Stimulated activated CD8-positive, alpha-beta memory T cell treated with anti-CD3 and anti-CD28 coated beads, Interleukin-12 subunit alpha, Interleukin-12 subunit beta, amount 100 ng/mL, for 1 hour (primary cell): Measurements from ENCODE around the gene DNAJC16.

Experiments
- DNase-seq: peaks from one replicate; pipeline ENCODE4 v3.0.0-alpha.2; 2020; ENCODE audit warnings: low read depth

Gene DNAJC16

GRCh38 chr1:15540186-15540585 lies 13.5 kb downstream of the DNAJC16 start:
- no peak for DNase-seq

GRCh38 chr1:15541231-15541792 lies 14.7 kb downstream of the DNAJC16 start:
- no peak for DNase-seq

- no peak for DNase-seq
These were observed 16.0 kb downstream of the DNAJC16 start for GRCh38 chr1:15542388-15543250.

GRCh38 chr1:15543251-15543588 lies 16.6 kb downstream of the DNAJC16 start:
- no peak for DNase-seq

GRCh38 chr1:15543589-15544568 lies 17.2 kb downstream of the DNAJC16 start:
- no peak for DNase-seq

GRCh38 chr1:15546641-15547040 lies 20.0 kb downstream of the DNAJC16 start:
- no peak for DNase-seq

- no peak for DNase-seq
These were observed 23.9 kb downstream of the DNAJC16 start for GRCh38 chr1:15550573-15550972.

GRCh38 chr1:15557008-15557407 lies 30.4 kb downstream of the DNAJC16 start:
- no peak for DNase-seq

GRCh38 chr1:15557594-15557993 lies 30.9 kb downstream of the DNAJC16 start:
- no peak for DNase-seq

- DNase-seq: no peak
These were observed 31.9 kb downstream of the DNAJC16 start for GRCh38 chr1:15558516-15558915.

- DNase-seq: no peak
These were observed 32.7 kb downstream of the DNAJC16 start for GRCh38 chr1:15559189-15559810.

- no peak for DNase-seq
These were observed 41.9 kb downstream of the DNAJC16 start for GRCh38 chr1:15568387-15569073.

GRCh38 chr1:15570861-15571260 lies 44.2 kb downstream of the DNAJC16 start:
- no peak for DNase-seq

- no peak for DNase-seq
These were observed 44.6 kb downstream of the DNAJC16 start for GRCh38 chr1:15571266-15571665.

- no peak for DNase-seq
These were observed 46.8 kb downstream of the DNAJC16 start for GRCh38 chr1:15573477-15573876.

GRCh38 chr1:15574741-15575140 lies 48.1 kb downstream of the DNAJC16 start:
- no peak for DNase-seq

GRCh38 chr1:15575549-15576150 lies 49.0 kb downstream of the DNAJC16 start:
- DNase-seq: no peak

GRCh38 chr1:15577691-15578090 lies 51.0 kb downstream of the DNAJC16 start:
- DNase-seq: no peak

GRCh38 chr1:15578921-15579682 lies 52.5 kb downstream of the DNAJC16 start:
- no peak for DNase-seq

GRCh38 chr1:15579683-15580047 lies 53.0 kb downstream of the DNAJC16 start:
- no peak for DNase-seq
